NT2/D1 (cell line): ENCODE measurements around the gene MRC2.

Source experiments
- DNase-seq: peaks from one replicate; pipeline ENCODE4 v3.0.0-alpha.2; 2011; ENCODE audit warnings: low read depth, low spot score
- H3K27me3 ChIP-seq: 2 replicates; pipeline ENCODE4 v1.6.0; 2011; ENCODE audit warnings: mild to moderate bottlenecking; ENCODE audit not compliant: insufficient read length, insufficient read depth
- H3K36me3 ChIP-seq: 2 replicates; pipeline ENCODE4 v1.6.1; 2011; ENCODE audit warnings: mild to moderate bottlenecking, low read length, mixed read lengths; ENCODE audit not compliant: insufficient read depth, insufficient read length
- H3K4me1 ChIP-seq: 2 replicates; pipeline ENCODE4 v1.5.1; 2011; ENCODE audit not compliant: insufficient read depth, insufficient read length
- H3K4me3 ChIP-seq: 2 replicates; pipeline ENCODE4 v1.5.1; 2011; ENCODE audit warnings: low read depth; ENCODE audit not compliant: insufficient read length
- H3K9ac ChIP-seq: 2 replicates; pipeline ENCODE4 v1.6.0; 2011; ENCODE audit warnings: low read depth; ENCODE audit not compliant: insufficient read length
- H3K9me3 ChIP-seq: 2 replicates; pipeline ENCODE4 v1.5.1; 2011; ENCODE audit warnings: mild to moderate bottlenecking, low read length; ENCODE audit not compliant: insufficient read depth
- SUZ12 ChIP-seq: IDR thresholded peaks from 2 replicates; pipeline ENCODE4 v1.6.1; 2011; ENCODE audit not compliant: insufficient read length, insufficient read depth; ENCODE audit errors: extremely low read depth
- YY1 ChIP-seq: IDR thresholded peaks from 2 replicates; pipeline ENCODE4 v1.6.1; 2011; ENCODE audit not compliant: insufficient read length, insufficient read depth
- ZNF274 ChIP-seq: IDR thresholded peaks from 2 replicates; pipeline ENCODE4 v1.6.1; 2011; ENCODE audit warnings: mild to moderate bottlenecking, low read depth, low read length

Gene MRC2

DNA sequence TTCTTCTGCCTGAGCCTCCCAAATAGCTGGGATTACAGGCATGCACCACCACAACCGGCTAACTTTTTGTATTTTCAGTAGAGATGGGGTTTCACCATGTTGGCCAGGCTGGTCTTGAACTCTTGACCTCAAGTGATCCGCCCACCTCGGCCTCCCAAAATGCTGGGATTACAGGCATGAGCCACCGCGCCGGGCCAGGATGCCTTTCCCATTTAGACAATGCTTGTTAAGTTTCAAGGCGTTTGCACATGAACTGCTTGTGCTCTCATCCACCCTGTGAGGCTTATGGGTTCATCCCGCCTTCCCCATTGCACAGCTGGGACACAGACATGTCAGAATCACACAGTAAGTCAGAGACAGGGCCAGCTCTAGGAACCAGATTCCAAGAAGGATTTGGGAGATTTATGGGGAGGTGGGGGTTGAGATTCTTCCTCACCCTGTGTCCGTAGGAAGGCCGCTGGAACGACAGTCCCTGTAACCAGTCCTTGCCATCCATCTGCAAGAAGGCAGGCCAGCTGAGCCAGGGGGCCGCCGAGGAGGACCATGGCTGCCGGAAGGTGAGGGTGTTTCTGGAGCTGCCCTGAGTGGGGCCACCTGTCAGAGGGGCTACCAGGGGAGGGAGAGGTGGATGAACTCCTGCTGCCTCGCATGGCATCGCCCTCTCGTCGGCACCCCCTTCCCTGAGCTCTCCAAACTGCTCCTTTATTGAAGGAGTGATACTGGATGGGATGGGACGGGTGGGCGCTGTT, 46.3 kb downstream of the MRC2 start:
- Histone ChIP-seq H3K9ac (peak overlapping the region; percentile 38), H3K27me3 (no peaks in the 10 kb centered on the region), H3K36me3 (peaks cover 80% of the 10 kb centered on the region), H3K4me1 (peaks cover 15% of the 10 kb centered on the region), H3K9me3 (no peaks in the 10 kb centered on the region), H3K4me3 (no peak overlapping the region)
- no peak for TF ChIP-seq SUZ12
- no peak for TF ChIP-seq ZNF274
- no peak for DNase-seq

DNA sequence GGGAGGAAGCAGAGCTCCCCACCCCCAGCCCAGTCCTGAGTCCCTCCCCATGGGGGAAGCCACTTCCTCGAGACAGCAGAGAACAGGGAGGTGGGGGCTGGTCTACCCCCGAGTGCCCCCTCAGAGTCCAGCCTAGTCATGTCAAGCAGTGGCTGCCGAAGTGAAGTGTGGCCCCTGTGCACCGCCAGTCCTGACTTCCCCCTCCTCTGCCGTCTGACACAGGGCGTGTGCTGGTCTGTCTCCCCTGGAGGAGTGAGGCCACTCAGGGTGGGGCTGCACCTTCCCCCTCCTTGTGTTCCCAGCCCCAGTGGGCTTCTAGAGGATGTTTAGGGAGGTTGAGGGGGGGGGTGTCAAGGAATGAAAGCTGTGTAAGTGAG, 46.9 kb downstream of the MRC2 start:
- Histone ChIP-seq H3K9me3 (no peaks in the 10 kb centered on the region), H3K27me3 (no peaks in the 10 kb centered on the region), H3K9ac (no peak overlapping the region), H3K4me1 (peaks cover 15% of the 10 kb centered on the region), H3K36me3 (peaks cover 82% of the 10 kb centered on the region), H3K4me3 (no peak overlapping the region)
- DNase-seq: no peak
- TF ChIP-seq ZNF274: no peak
- TF ChIP-seq YY1: no peak
- TF ChIP-seq SUZ12: no peak

- H3K4me1 ChIP-seq: peaks cover 14% of the 10 kb centered on the region
- H3K4me3 ChIP-seq: no peak overlapping the region
- TF ChIP-seq ZNF274 (no peak), SUZ12 (no peak), YY1 (no peak)
- peaks cover 83% of the 10 kb centered on the region for H3K36me3 ChIP-seq
- no peak for DNase-seq
- H3K9ac ChIP-seq: no peak overlapping the region
- H3K27me3 ChIP-seq: no peaks in the 10 kb centered on the region
- no peaks in the 10 kb centered on the region for H3K9me3 ChIP-seq
Measured at GRCh38 chr17:62674841-62675240, 47.4 kb downstream of the MRC2 start.

DNA sequence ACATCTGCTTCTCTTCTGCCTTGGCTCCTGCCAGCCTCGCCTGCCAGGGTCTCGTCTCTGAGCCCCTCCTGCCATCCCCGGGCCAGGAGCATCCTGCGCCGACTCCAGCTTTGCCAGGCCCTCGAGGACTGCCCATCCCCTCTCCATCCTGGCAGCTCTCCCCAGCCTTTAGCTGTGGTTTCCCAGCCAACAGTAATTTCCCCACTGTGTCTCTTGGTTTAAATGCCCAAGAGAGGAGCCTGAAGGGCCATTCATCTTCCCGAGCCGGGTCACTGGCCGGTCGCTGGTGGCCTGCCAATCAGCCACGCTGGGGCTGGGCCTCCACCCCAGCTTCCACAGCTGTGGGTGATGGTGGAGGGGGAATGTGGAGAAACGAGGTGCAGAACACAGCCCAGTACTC, 47.8 kb downstream of the MRC2 start:
- H3K27me3 ChIP-seq: no peaks in the 10 kb centered on the region
- H3K4me1 ChIP-seq: peaks cover 15% of the 10 kb centered on the region
- H3K9ac ChIP-seq: no peak overlapping the region
- peaks cover 82% of the 10 kb centered on the region for H3K36me3 ChIP-seq
- no peak for DNase-seq
- H3K4me3 ChIP-seq: no peak overlapping the region
- H3K9me3 ChIP-seq: no peaks in the 10 kb centered on the region
- no peak for TF ChIP-seq YY1
- TF ChIP-seq ZNF274: no peak
- TF ChIP-seq SUZ12: no peak

GRCh38 chr17:62675701-62676100, 48.2 kb downstream of the MRC2 start:
- DNase-seq: no peak
- TF ChIP-seq YY1 (no peak), SUZ12 (no peak), ZNF274 (no peak)
- H3K36me3 ChIP-seq: peaks cover 82% of the 10 kb centered on the region

GRCh38 chr17:62676231-62676943, 48.9 kb downstream of the MRC2 start:
- no peak for DNase-seq
- Histone ChIP-seq H3K36me3 (peaks cover 86% of the 10 kb centered on the region), H3K9me3 (no peaks in the 10 kb centered on the region), H3K4me1 (peaks cover 20% of the 10 kb centered on the region), H3K4me3 (no peak overlapping the region), H3K27me3 (no peaks in the 10 kb centered on the region), H3K9ac (no peak overlapping the region)
- TF ChIP-seq SUZ12: no peak

More at GRCh38 chr17:62675701-62676100, 48.2 kb downstream of the MRC2 start:
- H3K27me3 ChIP-seq: no peaks in the 10 kb centered on the region
- H3K9ac ChIP-seq: no peak overlapping the region
- H3K4me3 ChIP-seq: no peak overlapping the region
- no peaks in the 10 kb centered on the region for H3K9me3 ChIP-seq
- peaks cover 15% of the 10 kb centered on the region for H3K4me1 ChIP-seq

DNA sequence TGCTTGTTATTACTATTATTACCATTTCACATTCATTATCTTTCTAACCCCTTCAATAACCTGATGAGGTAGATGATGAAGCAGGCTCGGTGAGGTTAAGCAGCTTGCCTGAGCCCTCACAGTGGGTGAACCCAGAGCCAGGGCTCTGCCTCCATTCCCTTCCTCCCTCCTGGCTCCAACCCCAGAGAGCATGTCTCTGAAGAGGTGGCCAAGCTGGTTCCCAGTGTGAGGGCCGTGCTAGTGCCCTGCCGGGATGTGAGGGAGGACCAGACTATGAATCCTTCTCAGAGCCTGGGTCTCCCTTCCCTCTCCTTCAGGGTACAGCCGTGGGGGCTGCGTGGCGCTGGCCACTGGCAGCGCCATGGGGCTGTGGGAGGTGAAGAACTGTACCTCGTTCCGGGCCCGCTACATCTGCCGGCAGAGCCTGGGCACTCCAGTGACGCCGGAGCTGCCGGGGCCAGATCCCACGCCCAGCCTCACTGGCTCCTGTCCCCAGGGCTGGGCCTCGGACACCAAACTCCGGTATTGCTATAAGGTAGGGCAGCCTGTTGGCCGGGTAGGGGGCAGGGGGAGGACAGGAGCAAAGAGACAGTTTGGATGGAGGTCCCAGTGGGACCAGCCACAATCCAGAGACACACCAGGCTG, 49.6 kb downstream of the MRC2 start:
- H3K4me1 ChIP-seq: peaks cover 19% of the 10 kb centered on the region
- H3K4me3 ChIP-seq: no peak overlapping the region
- peak overlapping the region; percentile 6 for H3K9ac ChIP-seq
- peaks cover 88% of the 10 kb centered on the region for H3K36me3 ChIP-seq
- DNase-seq: no peak
- H3K27me3 ChIP-seq: no peaks in the 10 kb centered on the region
- TF ChIP-seq ZNF274: no peak
- no peak for TF ChIP-seq YY1
- no peak for TF ChIP-seq SUZ12
- no peaks in the 10 kb centered on the region for H3K9me3 ChIP-seq
